HEK293 (cell line): ENCODE results near the gene CLDN16.

Source experiments
- CTCF ChIA-PET: fragments of 350-600 bp; formaldehyde crosslinking; extraction: SDS; loops from one replicate; lab custom pipeline; 2021; ENCODE audit warnings: antibody characterized with exemption; lab: Yijun Ruan, JAX
- POLR2A ChIA-PET: fragments of 300-600 bp; formaldehyde crosslinking; extraction: SDS; loops from one replicate; lab custom pipeline; 2020; ENCODE audit warnings: antibody characterized with exemption, inconsistent platforms; lab: Yijun Ruan, JAX
- H3K27ac ChIP-seq: fragments of 200-500 bp; sonication (Bioruptor generic); 2 replicates; pipeline ENCODE4 v1.5.1; 2014; ENCODE audit warnings: low read depth, low read length, control low read depth, inconsistent platforms; ENCODE audit errors: extremely low read depth
- H3K36me3 ChIP-seq, 2 experiments: fragments of 200-500 bp in 1 of 2; sonication (Bioruptor generic) in 1 of 2; 1 replicate in 1 of 2; 2 replicates in 1 of 2; pipeline ENCODE4 v1.5.1; 2014 to 2017; ENCODE audit warnings: inconsistent platforms in 2 of 2, low read length in 2 of 2; ENCODE audit not compliant: control insufficient read depth in 2 of 2, insufficient read depth in 1 of 2
- H3K4me1 ChIP-seq: fragments of 200-500 bp; sonication (Bioruptor generic); 2 replicates; pipeline ENCODE4 v1.5.1; 2014; ENCODE audit warnings: mild to moderate bottlenecking, low read length, inconsistent platforms; ENCODE audit not compliant: control insufficient read depth, insufficient read depth
- H3K4me3 ChIP-seq: 2 replicates; pipeline ENCODE4 v1.5.1; 2011; ENCODE audit warnings: low read depth, mild to moderate bottlenecking, control low read depth, low read length, moderate library complexity
- H3K9me3 ChIP-seq: fragments of 200-500 bp; sonication (Bioruptor generic); 2 replicates; pipeline ENCODE4 v1.5.1; 2014; ENCODE audit warnings: low read depth, low read length, inconsistent platforms; ENCODE audit not compliant: control insufficient read depth, insufficient read depth
- BCL11B ChIP-seq: fragments of 450-650 bp; formaldehyde crosslinking; IDR thresholded peaks from 2 replicates; pipeline ENCODE4 v1.5.1; 2016; ENCODE audit warnings: low read depth, missing biosample characterization, missing genetic modification characterization
- IKZF3 ChIP-seq: fragments of 450-650 bp; IDR thresholded peaks from 2 replicates; pipeline ENCODE4 v1.5.0; 2018; ENCODE audit warnings: missing biosample characterization, mild to moderate bottlenecking, missing genetic modification characterization, moderate library complexity
- TCF7L2 ChIP-seq: IDR thresholded peaks from 2 replicates; pipeline ENCODE4 v1.6.1; 2011; ENCODE audit warnings: low read depth, mild to moderate bottlenecking, inconsistent platforms, low read length, moderate library complexity, borderline replicate concordance
- ZBTB20 ChIP-seq: fragments of 450-650 bp; formaldehyde crosslinking; IDR thresholded peaks from 2 replicates; pipeline ENCODE4 v1.5.1; 2016; ENCODE audit warnings: missing biosample characterization, missing genetic modification characterization
- ZBTB6 ChIP-seq: fragments of 450-650 bp; formaldehyde crosslinking; IDR thresholded peaks from 2 replicates; pipeline ENCODE4 v1.5.1; 2017; ENCODE audit warnings: missing biosample characterization, missing genetic modification characterization
- ZBTB8A ChIP-seq: fragments of 450-650 bp; formaldehyde crosslinking; IDR thresholded peaks from 2 replicates; pipeline ENCODE4 v1.5.1; 2016; ENCODE audit warnings: missing biosample characterization, missing genetic modification characterization
- ZNF114 ChIP-seq: fragments of 450-650 bp; formaldehyde crosslinking; IDR thresholded peaks from 2 replicates; pipeline ENCODE4 v1.5.0; 2017; ENCODE audit warnings: missing biosample characterization, missing genetic modification characterization
- ZNF157 ChIP-seq: fragments of 450-650 bp; formaldehyde crosslinking; IDR thresholded peaks from 2 replicates; pipeline ENCODE4 v1.5.1; 2016; ENCODE audit warnings: missing biosample characterization, missing genetic modification characterization
- ZNF175 ChIP-seq: fragments of 450-650 bp; formaldehyde crosslinking; IDR thresholded peaks from 2 replicates; pipeline ENCODE4 v1.5.1; 2016; ENCODE audit warnings: missing biosample characterization, missing genetic modification characterization
- ZNF311 ChIP-seq: fragments of 450-650 bp; formaldehyde crosslinking; IDR thresholded peaks from 2 replicates; pipeline ENCODE4 v1.5.1; 2017; ENCODE audit warnings: missing biosample characterization, missing genetic modification characterization, borderline replicate concordance
- ZNF335 ChIP-seq: fragments of 450-650 bp; formaldehyde crosslinking; conservative IDR thresholded peaks from 2 replicates; pipeline ENCODE4 v1.5.1; 2016; ENCODE audit warnings: missing biosample characterization, missing genetic modification characterization
- ZNF394 ChIP-seq: fragments of 450-650 bp; formaldehyde crosslinking; IDR thresholded peaks from 2 replicates; pipeline ENCODE4 v1.5.1; 2016; ENCODE audit warnings: missing biosample characterization, missing genetic modification characterization, mild to moderate bottlenecking, moderate library complexity, borderline replicate concordance
- ZNF398 ChIP-seq: fragments of 450-650 bp; formaldehyde crosslinking; IDR thresholded peaks from 2 replicates; pipeline ENCODE4 v1.5.1; 2017; ENCODE audit warnings: missing biosample characterization, missing genetic modification characterization
- ZNF510 ChIP-seq: fragments of 450-650 bp; formaldehyde crosslinking; IDR thresholded peaks from 2 replicates; pipeline ENCODE4 v1.5.1; 2018; ENCODE audit warnings: mild to moderate bottlenecking, missing genetic modification characterization, missing biosample characterization; ENCODE audit not compliant: insufficient replicate concordance
- ZNF585B ChIP-seq: fragments of 450-650 bp; formaldehyde crosslinking; IDR thresholded peaks from 2 replicates; pipeline ENCODE4 v1.5.1; 2016; ENCODE audit warnings: missing biosample characterization, missing genetic modification characterization
- ZNF596 ChIP-seq: fragments of 450-650 bp; IDR thresholded peaks from 2 replicates; pipeline ENCODE4 v1.5.0; 2018; ENCODE audit warnings: missing biosample characterization, mild to moderate bottlenecking, missing genetic modification characterization, moderate library complexity
- ZNF677 ChIP-seq: fragments of 450-650 bp; IDR thresholded peaks from 2 replicates; pipeline ENCODE4 v1.5.0; 2018; ENCODE audit warnings: missing biosample characterization, mild to moderate bottlenecking, missing genetic modification characterization, moderate library complexity
- ZNF704 ChIP-seq: fragments of 450-650 bp; formaldehyde crosslinking; IDR thresholded peaks from 2 replicates; pipeline ENCODE4 v1.5.1; 2016; ENCODE audit warnings: missing biosample characterization, missing genetic modification characterization
- ZNF837 ChIP-seq: fragments of 450-650 bp; formaldehyde crosslinking; IDR thresholded peaks from 2 replicates; pipeline ENCODE4 v1.5.1; 2016; ENCODE audit warnings: missing biosample characterization, missing genetic modification characterization
- ZSCAN23 ChIP-seq: fragments of 450-650 bp; formaldehyde crosslinking; IDR thresholded peaks from 2 replicates; pipeline ENCODE4 v1.5.1; 2016; ENCODE audit warnings: missing biosample characterization, missing genetic modification characterization
- TF ChIP-seq, protein P1 (sequence below): fragments of 450-650 bp; formaldehyde crosslinking; conservative IDR thresholded peaks from 2 replicates; pipeline ENCODE4 v1.5.1; 2016; ENCODE audit warnings: low read depth, missing biosample characterization, missing genetic modification characterization
- TF ChIP-seq, protein P2 (sequence below): fragments of 450-650 bp; IDR thresholded peaks from 2 replicates; pipeline ENCODE4 v1.5.1; 2018; ENCODE audit warnings: missing biosample characterization, mild to moderate bottlenecking, missing genetic modification characterization
- TF ChIP-seq, protein P3 (sequence below): fragments of 450-650 bp; formaldehyde crosslinking; IDR thresholded peaks from 2 replicates; pipeline ENCODE4 v1.5.1; 2017; ENCODE audit warnings: missing biosample characterization, missing genetic modification characterization
- TF ChIP-seq, protein P4 (sequence below): fragments of 450-650 bp; formaldehyde crosslinking; IDR thresholded peaks from 2 replicates; pipeline ENCODE4 v1.5.1; 2016; ENCODE audit warnings: missing biosample characterization, missing genetic modification characterization

CLDN16 gene

GRCh38 chr3:190401963-190402362 lies 14.0 kb downstream of the CLDN16 start:
- H3K4me3 ChIP-seq, result no peak overlapping the region
- ChIA-PET CTCF (no interaction called here), POLR2A (no interaction called here)
- H3K4me1 ChIP-seq, result no peaks in the 10 kb centered on the region
- H3K27ac ChIP-seq, result no peak overlapping the region
- no peaks in the 10 kb centered on the region for H3K9me3 ChIP-seq
- no peaks in the 10 kb centered on the region for H3K36me3 ChIP-seq
- no peak for TF ChIP-seq IKZF3 (tag by site-specific recombination)
- TF ChIP-seq, protein P1, sequence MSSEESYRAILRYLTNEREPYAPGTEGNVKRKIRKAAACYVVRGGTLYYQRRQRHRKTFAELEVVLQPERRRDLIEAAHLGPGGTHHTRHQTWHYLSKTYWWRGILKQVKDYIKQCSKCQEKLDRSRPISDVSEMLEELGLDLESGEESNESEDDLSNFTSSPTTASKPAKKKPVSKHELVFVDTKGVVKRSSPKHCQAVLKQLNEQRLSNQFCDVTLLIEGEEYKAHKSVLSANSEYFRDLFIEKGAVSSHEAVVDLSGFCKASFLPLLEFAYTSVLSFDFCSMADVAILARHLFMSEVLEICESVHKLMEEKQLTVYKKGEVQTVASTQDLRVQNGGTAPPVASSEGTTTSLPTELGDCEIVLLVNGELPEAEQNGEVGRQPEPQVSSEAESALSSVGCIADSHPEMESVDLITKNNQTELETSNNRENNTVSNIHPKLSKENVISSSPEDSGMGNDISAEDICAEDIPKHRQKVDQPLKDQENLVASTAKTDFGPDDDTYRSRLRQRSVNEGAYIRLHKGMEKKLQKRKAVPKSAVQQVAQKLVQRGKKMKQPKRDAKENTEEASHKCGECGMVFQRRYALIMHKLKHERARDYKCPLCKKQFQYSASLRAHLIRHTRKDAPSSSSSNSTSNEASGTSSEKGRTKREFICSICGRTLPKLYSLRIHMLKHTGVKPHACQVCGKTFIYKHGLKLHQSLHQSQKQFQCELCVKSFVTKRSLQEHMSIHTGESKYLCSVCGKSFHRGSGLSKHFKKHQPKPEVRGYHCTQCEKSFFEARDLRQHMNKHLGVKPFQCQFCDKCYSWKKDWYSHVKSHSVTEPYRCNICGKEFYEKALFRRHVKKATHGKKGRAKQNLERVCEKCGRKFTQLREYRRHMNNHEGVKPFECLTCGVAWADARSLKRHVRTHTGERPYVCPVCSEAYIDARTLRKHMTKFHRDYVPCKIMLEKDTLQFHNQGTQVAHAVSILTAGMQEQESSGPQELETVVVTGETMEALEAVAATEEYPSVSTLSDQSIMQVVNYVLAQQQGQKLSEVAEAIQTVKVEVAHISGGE (tag by site-specific recombination), result no peak
- no peak for TF ChIP-seq ZSCAN23
- no peak for TF ChIP-seq ZNF114 (tag by site-specific recombination)
- TF ChIP-seq ZNF596 (tag by site-specific recombination), result no peak
- no peak for TF ChIP-seq ZNF585B (tag by site-specific recombination)
- TF ChIP-seq ZBTB20, result no peak
- TF ChIP-seq ZNF394 (tag by site-specific recombination), result no peak
- no peak for TF ChIP-seq ZBTB6 (tag by site-specific recombination)
- TF ChIP-seq ZNF510, result no peak
- TF ChIP-seq, protein P2, sequence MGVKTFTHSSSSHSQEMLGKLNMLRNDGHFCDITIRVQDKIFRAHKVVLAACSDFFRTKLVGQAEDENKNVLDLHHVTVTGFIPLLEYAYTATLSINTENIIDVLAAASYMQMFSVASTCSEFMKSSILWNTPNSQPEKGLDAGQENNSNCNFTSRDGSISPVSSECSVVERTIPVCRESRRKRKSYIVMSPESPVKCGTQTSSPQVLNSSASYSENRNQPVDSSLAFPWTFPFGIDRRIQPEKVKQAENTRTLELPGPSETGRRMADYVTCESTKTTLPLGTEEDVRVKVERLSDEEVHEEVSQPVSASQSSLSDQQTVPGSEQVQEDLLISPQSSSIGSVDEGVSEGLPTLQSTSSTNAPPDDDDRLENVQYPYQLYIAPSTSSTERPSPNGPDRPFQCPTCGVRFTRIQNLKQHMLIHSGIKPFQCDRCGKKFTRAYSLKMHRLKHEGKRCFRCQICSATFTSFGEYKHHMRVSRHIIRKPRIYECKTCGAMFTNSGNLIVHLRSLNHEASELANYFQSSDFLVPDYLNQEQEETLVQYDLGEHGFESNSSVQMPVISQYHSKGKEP, result no peak
- TF ChIP-seq ZNF837 (tag by site-specific recombination), result no peak
- no peak for TF ChIP-seq ZNF157 (tag by site-specific recombination)
- TF ChIP-seq ZNF335, result no peak
- TF ChIP-seq BCL11B (tag by site-specific recombination), result no peak
- no peak for TF ChIP-seq TCF7L2

- no peaks in the 10 kb centered on the region for H3K36me3 ChIP-seq
- H3K9me3 ChIP-seq, result no peaks in the 10 kb centered on the region
- H3K4me1 ChIP-seq, result no peaks in the 10 kb centered on the region
- ChIA-PET CTCF (interaction anchor here (0.9 kb wide), 1 partner anchor 44 kb away, joined by 5 read pairs; no protein-coding TSS in a partner anchor), POLR2A (no interaction called here)
- no peak overlapping the region for H3K27ac ChIP-seq
- no peak overlapping the region for H3K4me3 ChIP-seq
- TF ChIP-seq, protein P3, sequence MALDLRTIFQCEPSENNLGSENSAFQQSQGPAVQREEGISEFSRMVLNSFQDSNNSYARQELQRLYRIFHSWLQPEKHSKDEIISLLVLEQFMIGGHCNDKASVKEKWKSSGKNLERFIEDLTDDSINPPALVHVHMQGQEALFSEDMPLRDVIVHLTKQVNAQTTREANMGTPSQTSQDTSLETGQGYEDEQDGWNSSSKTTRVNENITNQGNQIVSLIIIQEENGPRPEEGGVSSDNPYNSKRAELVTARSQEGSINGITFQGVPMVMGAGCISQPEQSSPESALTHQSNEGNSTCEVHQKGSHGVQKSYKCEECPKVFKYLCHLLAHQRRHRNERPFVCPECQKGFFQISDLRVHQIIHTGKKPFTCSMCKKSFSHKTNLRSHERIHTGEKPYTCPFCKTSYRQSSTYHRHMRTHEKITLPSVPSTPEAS (tag by site-specific recombination), result no peak
- TF ChIP-seq ZNF677 (tag by site-specific recombination) (no peak), ZBTB8A (tag by site-specific recombination) (no peak), ZNF175 (tag by site-specific recombination) (no peak), ZNF311 (tag by site-specific recombination) (no peak), ZNF704 (no peak), ZNF398 (no peak)
- TF ChIP-seq, protein P4, sequence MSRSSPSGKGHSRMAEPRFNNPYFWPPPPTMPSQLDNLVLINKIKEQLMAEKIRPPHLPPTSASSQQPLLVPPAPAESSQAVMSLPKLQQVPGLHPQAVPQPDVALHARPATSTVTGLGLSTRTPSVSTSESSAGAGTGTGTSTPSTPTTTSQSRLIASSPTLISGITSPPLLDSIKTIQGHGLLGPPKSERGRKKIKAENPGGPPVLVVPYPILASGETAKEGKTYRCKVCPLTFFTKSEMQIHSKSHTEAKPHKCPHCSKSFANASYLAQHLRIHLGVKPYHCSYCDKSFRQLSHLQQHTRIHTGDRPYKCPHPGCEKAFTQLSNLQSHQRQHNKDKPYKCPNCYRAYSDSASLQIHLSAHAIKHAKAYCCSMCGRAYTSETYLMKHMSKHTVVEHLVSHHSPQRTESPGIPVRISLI (tag by site-specific recombination), result no peak
These were observed 16.8 kb downstream of the CLDN16 start for GRCh38 chr3:190404715-190405114.
